HUES64 (cell line): ENCODE measurements around the gene CIDEA.
A peak's percentile ranks its signal among the peaks of the same experiment; 100 is the strongest.

Experiments used
- H3K27ac ChIP-seq: 2 replicates; pipeline ENCODE4 v1.7.0; 2013; ENCODE audit warnings: low read depth, low read length, inconsistent platforms
- H3K27me3 ChIP-seq: 2 replicates; pipeline ENCODE4 v1.6.1; 2013; ENCODE audit warnings: mild to moderate bottlenecking, low read length; ENCODE audit not compliant: insufficient read depth
- H3K36me3 ChIP-seq: 2 replicates; pipeline ENCODE4 v1.6.1; 2013; ENCODE audit warnings: mild to moderate bottlenecking, low read length; ENCODE audit not compliant: insufficient read depth
- H3K4me1 ChIP-seq: 2 replicates; pipeline ENCODE4 v1.6.1; 2013; ENCODE audit warnings: mild to moderate bottlenecking, low read length, moderate library complexity; ENCODE audit not compliant: insufficient read depth
- H3K4me3 ChIP-seq: 2 replicates; pipeline ENCODE4 v1.5.1; 2013; ENCODE audit warnings: mild to moderate bottlenecking, low read length, moderate library complexity
- H3K9ac ChIP-seq: 2 replicates; pipeline ENCODE4 v1.6.1; 2013; ENCODE audit warnings: mild to moderate bottlenecking, low read depth, low read length
- H3K9me3 ChIP-seq: 2 replicates; pipeline ENCODE4 v1.6.1; 2013; ENCODE audit warnings: low read depth, low read length; ENCODE audit not compliant: insufficient read depth
- WGBS: fragments of 150-250, 120-280 bp; methylation state at CpG from one replicate; pipeline ENCODE4 v1.1.7; 2013; ENCODE audit warnings: missing lambda C conversion rate; 5-methylcytosine and 5-hydroxymethylcytosine counted together

The CIDEA gene

GRCh38 chr18:12254820-12255511, 805 bp downstream of the CIDEA start:
- no peaks in the 10 kb centered on the region for H3K36me3 ChIP-seq
- H3K4me1 ChIP-seq, result peaks cover 14% of the 10 kb centered on the region
- H3K27me3 ChIP-seq, result peaks cover 74% of the 10 kb centered on the region
- no peak overlapping the region for H3K27ac ChIP-seq
- peak overlapping the region; percentile 56 for H3K4me3 ChIP-seq
- no peak overlapping the region; the same call in 1 of the 2 replicates for H3K9ac ChIP-seq
- 44% methylated on average over 38 of the region's 38 CpGs for WGBS
- no peaks in the 10 kb centered on the region for H3K9me3 ChIP-seq

GRCh38 chr18:12255626-12256026, 1.5 kb downstream of the CIDEA start:
- H3K4me1 ChIP-seq, result peaks cover 14% of the 10 kb centered on the region
- no peaks in the 10 kb centered on the region for H3K9me3 ChIP-seq
- WGBS, result 37% methylated on average over 3 of the region's 4 CpGs
- H3K27ac ChIP-seq, result no peak overlapping the region
- no peak overlapping the region for H3K9ac ChIP-seq
- H3K36me3 ChIP-seq, result no peaks in the 10 kb centered on the region
- H3K27me3 ChIP-seq, result peaks cover 74% of the 10 kb centered on the region
- no peak overlapping the region for H3K4me3 ChIP-seq

DNA sequence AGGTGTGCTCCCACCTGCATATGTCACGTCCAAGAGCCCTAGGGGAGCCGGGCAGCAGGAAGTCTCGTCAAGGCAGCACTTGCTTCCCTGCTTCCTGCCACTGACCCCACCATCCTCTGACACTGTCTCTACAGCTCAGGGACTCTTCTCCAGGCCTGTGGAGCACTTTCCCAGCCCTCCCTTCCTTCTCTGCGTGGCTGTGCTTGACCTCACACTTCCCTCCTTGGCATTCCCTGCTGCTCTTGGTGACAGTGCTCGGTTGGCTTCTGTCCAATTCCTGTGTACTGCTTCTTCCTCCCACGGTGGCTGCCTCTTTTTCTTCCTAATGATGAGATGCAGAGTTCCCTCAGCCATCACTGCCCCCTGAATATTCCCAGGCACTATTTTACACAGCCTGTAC, 2.8 kb downstream of the CIDEA start:
- Histone ChIP-seq H3K4me3 (no peak overlapping the region), H3K36me3 (no peaks in the 10 kb centered on the region), H3K9me3 (no peaks in the 10 kb centered on the region), H3K27ac (no peak overlapping the region), H3K27me3 (peaks cover 65% of the 10 kb centered on the region), H3K4me1 (peaks cover 14% of the 10 kb centered on the region), H3K9ac (no peak overlapping the region)
- WGBS, result 74% methylated on average over 6 of the region's 6 CpGs

DNA sequence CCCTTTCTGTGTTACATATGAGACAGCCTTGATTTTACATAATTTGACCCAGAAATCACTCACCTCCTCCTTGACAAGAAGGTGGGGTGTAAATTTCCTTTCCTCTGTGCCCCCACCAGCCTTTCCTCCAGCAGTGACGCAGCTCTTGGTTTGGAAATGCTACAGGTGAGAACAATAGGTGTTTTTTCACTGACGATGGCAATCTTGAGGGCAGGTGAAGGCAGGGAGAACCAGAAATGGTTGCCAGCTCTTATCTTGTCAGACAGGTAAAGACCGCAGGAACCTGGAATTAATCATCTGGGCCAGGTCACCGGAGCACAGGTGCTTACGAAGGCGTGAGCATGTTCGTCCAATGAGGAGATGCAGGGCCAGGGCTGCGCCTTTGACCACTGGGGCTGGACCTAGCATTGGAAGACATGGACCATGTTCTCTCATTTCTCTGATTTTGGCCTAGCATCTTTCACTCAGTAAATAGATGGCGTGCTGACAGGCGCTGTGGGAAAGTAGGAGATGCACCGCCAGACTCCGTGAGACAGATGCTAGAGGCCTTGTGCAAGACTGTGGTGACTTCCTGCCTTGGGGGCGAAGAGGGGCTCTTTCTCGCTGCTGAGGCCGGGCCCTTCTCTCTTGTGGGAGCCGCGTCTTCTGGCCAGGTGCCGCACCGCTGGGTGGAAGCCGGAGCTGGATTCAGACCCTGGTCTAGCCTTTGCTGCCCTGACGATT, 4.0 kb downstream of the CIDEA start:
- Histone ChIP-seq H3K9me3 (no peaks in the 10 kb centered on the region), H3K36me3 (no peaks in the 10 kb centered on the region), H3K9ac (no peak overlapping the region), H3K4me3 (no peak overlapping the region), H3K27ac (no peak overlapping the region), H3K4me1 (peaks cover 11% of the 10 kb centered on the region), H3K27me3 (peaks cover 53% of the 10 kb centered on the region)
- 94% methylated on average over 21 of the region's 21 CpGs for WGBS

GRCh38 chr18:12258719-12259705, 4.9 kb downstream of the CIDEA start:
- Histone ChIP-seq H3K4me1 (peaks cover 6% of the 10 kb centered on the region; the same call in 1 of the 2 replicates), H3K9ac (no peak overlapping the region), H3K27me3 (peaks cover 44% of the 10 kb centered on the region), H3K9me3 (no peaks in the 10 kb centered on the region), H3K36me3 (no peaks in the 10 kb centered on the region), H3K4me3 (no peak overlapping the region), H3K27ac (no peak overlapping the region)
- 92% methylated on average over 29 of the region's 29 CpGs for WGBS

GRCh38 chr18:12262748-12263147, 8.6 kb downstream of the CIDEA start:
- Histone ChIP-seq H3K4me1 (no peaks in the 10 kb centered on the region), H3K27me3 (peaks cover 7% of the 10 kb centered on the region; the same call in 1 of the 2 replicates), H3K4me3 (no peak overlapping the region), H3K36me3 (no peaks in the 10 kb centered on the region), H3K9ac (no peak overlapping the region), H3K27ac (no peak overlapping the region), H3K9me3 (no peaks in the 10 kb centered on the region)
- WGBS, result 93% methylated on average over 8 of the region's 8 CpGs

DNA sequence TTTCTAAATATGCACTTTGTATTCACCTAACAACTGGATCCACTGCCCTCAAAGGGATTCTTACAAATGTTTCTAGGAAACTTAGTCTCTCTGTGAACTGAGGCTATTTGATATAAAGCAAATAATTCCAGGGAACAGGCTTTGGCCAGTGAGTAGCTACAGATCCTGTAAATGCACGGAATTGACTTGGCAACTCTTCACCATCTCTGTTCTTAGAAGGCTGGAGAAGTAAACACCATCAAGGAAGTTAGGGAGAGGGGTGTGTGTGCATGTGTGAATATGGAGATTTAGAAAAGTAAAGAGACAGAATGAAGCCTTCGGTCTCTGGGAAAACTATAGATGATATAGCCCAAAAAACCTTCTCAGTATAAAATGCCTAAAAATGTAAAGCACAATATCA, 10.7 kb downstream of the CIDEA start:
- 85% methylated on average over 1 of the region's 2 CpGs for WGBS
- no peaks in the 10 kb centered on the region for H3K4me1 ChIP-seq
- no peak overlapping the region for H3K4me3 ChIP-seq
- no peak overlapping the region for H3K9ac ChIP-seq
- no peaks in the 10 kb centered on the region for H3K36me3 ChIP-seq
- H3K27me3 ChIP-seq, result peaks cover 3% of the 10 kb centered on the region; the same call in 1 of the 2 replicates
- H3K27ac ChIP-seq, result no peak overlapping the region
- no peaks in the 10 kb centered on the region for H3K9me3 ChIP-seq

DNA sequence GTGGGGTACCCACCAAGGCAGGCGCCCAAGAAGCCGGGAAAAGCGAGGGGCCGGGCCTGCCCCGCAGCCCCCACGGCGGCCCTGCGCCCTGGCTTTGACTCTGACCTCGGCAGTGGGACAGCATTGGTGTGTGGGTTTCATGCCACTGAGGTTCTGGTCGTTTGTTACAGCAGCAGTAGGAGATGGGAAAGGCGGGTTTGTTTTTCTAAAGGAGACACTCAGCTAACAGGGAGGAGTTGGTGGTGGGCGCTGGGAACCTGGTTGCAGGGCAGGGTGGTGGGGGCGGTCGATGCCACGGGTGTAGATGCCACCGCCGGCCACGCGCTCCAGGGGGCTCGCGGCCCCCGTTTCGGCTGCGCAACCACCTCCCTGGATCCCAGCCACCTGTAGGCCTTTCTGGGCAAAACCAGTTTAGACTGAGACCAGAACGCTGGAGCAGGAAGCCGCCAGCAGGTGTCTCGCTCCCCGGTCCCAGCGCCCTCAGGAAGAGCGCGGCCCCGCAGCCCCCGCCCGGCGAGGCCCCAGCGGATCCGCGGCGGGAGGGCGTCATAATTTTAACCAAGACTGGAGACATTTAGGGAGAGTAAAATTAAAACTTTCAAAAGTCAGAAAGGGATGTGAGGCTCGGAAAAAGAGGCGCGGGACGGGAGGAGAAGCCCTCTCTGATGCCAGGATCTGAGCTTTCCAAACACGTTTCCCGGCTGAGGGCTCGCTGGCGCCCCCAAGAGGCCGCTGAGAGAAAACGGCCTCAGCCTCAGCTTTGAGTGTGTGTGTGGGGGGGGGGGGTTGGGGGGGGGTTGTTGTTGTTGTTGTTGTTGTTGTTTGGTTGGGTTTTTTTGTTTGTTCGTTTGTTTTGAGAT, 17.4 kb downstream of the CIDEA start:
- H3K27ac ChIP-seq, result peak overlapping the region; percentile 27; the same call in 1 of the 2 replicates
- peak overlapping the region; percentile 61 for H3K4me3 ChIP-seq
- H3K27me3 ChIP-seq, result no peaks in the 10 kb centered on the region
- H3K4me1 ChIP-seq, result peaks cover 6% of the 10 kb centered on the region; the same call in 1 of the 2 replicates
- H3K36me3 ChIP-seq, result no peaks in the 10 kb centered on the region
- H3K9ac ChIP-seq, result peak overlapping the region; percentile 74
- H3K9me3 ChIP-seq, result no peaks in the 10 kb centered on the region
- 19% methylated on average over 50 of the region's 51 CpGs for WGBS

DNA sequence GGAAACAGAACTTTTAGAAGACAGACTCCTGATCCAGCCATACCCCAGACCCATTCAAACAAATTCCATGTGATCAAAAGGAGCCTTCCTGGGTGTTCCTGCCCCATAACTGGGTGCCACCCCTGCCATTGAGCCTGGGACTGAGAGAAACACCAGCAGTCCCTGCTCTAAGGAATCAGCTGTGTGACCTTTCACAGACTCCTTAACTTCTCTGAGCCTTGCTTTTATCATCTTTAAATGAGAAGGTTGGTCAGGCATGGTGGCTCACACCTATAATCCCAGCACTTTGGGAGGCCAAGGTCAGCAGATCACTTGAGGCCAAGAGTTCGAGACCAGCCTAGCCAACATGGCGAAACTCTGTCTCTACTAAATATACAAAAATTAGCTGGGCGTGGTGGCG, 20.6 kb downstream of the CIDEA start:
- H3K9me3 ChIP-seq, result no peaks in the 10 kb centered on the region
- 98% methylated on average over 4 of the region's 4 CpGs for WGBS

More for the DNA sequence above, 20.6 kb downstream of the CIDEA start:
- H3K9ac ChIP-seq, result no peak overlapping the region
- no peaks in the 10 kb centered on the region for H3K36me3 ChIP-seq
- peaks cover 22% of the 10 kb centered on the region for H3K4me1 ChIP-seq
- H3K4me3 ChIP-seq, result no peak overlapping the region
- no peaks in the 10 kb centered on the region for H3K27me3 ChIP-seq
- no peak overlapping the region for H3K27ac ChIP-seq
